CD4-positive, alpha-beta T cell treated with Interleukin-1 beta for 1 hour (primary cell): Measurements from ENCODE around the gene SFXN5.

ENCODE experiments used
- DNase-seq, 2 donors: peaks; one replicate each; pipeline ENCODE4 v3.0.0-alpha.2; 2020 to 2022

The SFXN5 gene

GRCh38 chr2:73043276-73043675 lies 28.2 kb downstream of the SFXN5 start:
- no peak for DNase-seq

GRCh38 chr2:73037947-73038585 lies 33.4 kb downstream of the SFXN5 start:
- DNase-seq, result no peak

GRCh38 chr2:73036766-73037165 lies 34.7 kb downstream of the SFXN5 start:
- DNase-seq, result no peak

- DNase-seq, result no peak
Observed at GRCh38 chr2:73035899-73036711, 35.4 kb downstream of the SFXN5 start.

- DNase-seq, result peak in 1 of 2 donors; percentile 35
Observed at GRCh38 chr2:73034661-73035375, 36.7 kb downstream of the SFXN5 start.

- DNase-seq, result no peak
Observed at GRCh38 chr2:73033766-73034381, 37.6 kb downstream of the SFXN5 start.

- DNase-seq, result no peak
Observed at GRCh38 chr2:73033142-73033765, 38.3 kb downstream of the SFXN5 start.

GRCh38 chr2:73032702-73033097 lies 38.8 kb downstream of the SFXN5 start:
- no peak for DNase-seq

GRCh38 chr2:73031725-73032701 lies 39.5 kb downstream of the SFXN5 start:
- DNase-seq, result no peak

- DNase-seq, result no peak
Observed at GRCh38 chr2:73031095-73031678, 40.3 kb downstream of the SFXN5 start.

- no peak for DNase-seq
Observed at GRCh38 chr2:73028841-73029240, 42.7 kb downstream of the SFXN5 start.

GRCh38 chr2:73027340-73027739 lies 44.2 kb downstream of the SFXN5 start:
- no peak for DNase-seq

GRCh38 chr2:73023497-73023896 lies 48.0 kb downstream of the SFXN5 start:
- DNase-seq, result no peak

- no peak for DNase-seq
Observed at GRCh38 chr2:73022024-73022568, 49.4 kb downstream of the SFXN5 start.

GRCh38 chr2:73021371-73022010 lies 50.0 kb downstream of the SFXN5 start:
- DNase-seq, result no peak

GRCh38 chr2:73020657-73021370 lies 50.7 kb downstream of the SFXN5 start:
- DNase-seq, result no peak

- DNase-seq, result no peak
Observed at GRCh38 chr2:73020306-73020656, 51.2 kb downstream of the SFXN5 start.

GRCh38 chr2:73018188-73018825 lies 53.2 kb downstream of the SFXN5 start:
- no peak for DNase-seq

- no peak for DNase-seq
Observed at GRCh38 chr2:73013936-73014335, 57.6 kb downstream of the SFXN5 start.
